Measurements from ENCODE around the gene MSRB3. TPM values are rescaled to one million over a fixed set of nuclear protein-coding genes. Genes with fewer than 3 reads are reported as not detected.

The MSRB3 gene
- total RNA-seq, 1 experiment from 2014 or later = 1.8 TPM

DNA sequence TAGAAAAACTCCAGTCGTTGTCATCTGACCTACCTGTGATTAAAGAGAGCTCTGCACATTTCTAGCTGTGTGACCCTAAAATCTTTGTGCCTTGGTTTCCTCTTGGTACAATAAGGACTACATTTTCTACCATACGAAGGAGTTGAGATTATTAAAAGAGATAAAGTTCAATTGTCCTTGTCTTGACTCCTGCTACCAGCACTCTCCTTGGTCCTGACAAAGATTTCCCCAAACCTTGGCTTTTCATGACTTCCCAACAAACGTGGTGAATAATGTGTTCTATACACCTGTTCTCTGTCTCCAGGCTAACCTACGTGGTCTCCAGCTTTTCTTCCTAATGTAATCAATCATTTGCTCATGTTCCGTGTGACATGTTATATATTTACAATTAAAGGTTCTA, 223.5 kb downstream of the MSRB3 start (continued):
- TF ChIP-seq, protein P1, sequence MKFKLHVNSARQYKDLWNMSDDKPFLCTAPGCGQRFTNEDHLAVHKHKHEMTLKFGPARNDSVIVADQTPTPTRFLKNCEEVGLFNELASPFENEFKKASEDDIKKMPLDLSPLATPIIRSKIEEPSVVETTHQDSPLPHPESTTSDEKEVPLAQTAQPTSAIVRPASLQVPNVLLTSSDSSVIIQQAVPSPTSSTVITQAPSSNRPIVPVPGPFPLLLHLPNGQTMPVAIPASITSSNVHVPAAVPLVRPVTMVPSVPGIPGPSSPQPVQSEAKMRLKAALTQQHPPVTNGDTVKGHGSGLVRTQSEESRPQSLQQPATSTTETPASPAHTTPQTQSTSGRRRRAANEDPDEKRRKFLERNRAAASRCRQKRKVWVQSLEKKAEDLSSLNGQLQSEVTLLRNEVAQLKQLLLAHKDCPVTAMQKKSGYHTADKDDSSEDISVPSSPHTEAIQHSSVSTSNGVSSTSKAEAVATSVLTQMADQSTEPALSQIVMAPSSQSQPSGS (CRISPR knock-in tag; IDR thresholded peaks at IDR 0.05; ENCODE audit: borderline replicate concordance, low read depth) = no peak
- TF ChIP-seq NFE2L1 (CRISPR knock-in tag; IDR thresholded peaks at IDR 0.05) = no peak
- no peak for TF ChIP-seq GABPB1 (CRISPR knock-in tag; IDR thresholded peaks at IDR 0.05)
- TF ChIP-seq, protein P2, sequence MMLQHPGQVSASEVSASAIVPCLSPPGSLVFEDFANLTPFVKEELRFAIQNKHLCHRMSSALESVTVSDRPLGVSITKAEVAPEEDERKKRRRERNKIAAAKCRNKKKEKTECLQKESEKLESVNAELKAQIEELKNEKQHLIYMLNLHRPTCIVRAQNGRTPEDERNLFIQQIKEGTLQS (CRISPR knock-in tag; conservative IDR thresholded peaks at IDR 0.05) = no peak
- TF ChIP-seq ZBTB21 (CRISPR knock-in tag; IDR thresholded peaks at IDR 0.05; ENCODE audit: borderline replicate concordance) = no peak
- no peak for TF ChIP-seq CREB1 (CRISPR knock-in tag; IDR thresholded peaks at IDR 0.05)
- no peak for TF ChIP-seq ZNF121 (CRISPR knock-in tag; IDR thresholded peaks at IDR 0.05)
- no peak for TF ChIP-seq ZNF138 (CRISPR knock-in tag; conservative IDR thresholded peaks at IDR 0.05)

DNA sequence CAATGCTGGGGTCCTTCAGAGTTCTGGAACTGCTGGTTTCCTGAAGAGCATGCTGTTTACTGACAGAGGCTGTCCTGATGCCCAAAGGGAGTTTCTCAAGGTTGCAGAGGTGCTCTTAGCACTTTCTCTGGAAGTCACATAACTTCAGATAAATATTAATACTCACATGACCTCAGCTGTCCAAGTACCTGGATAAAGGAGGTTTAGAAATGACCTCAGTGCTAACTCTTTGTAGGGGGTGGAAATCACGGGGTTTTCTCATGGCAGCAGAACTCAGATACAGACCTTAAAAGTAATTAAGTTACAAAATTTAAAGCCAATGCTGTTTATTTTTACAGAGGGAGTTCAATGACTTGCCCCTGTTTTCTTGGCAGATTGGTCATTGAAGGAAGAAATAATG, 225.9 kb downstream of the MSRB3 start:
- DNase-seq (ENCODE audit: low spot score) (no peak), ATAC-seq (no peak)
- H3K4me3 Mint-ChIP-seq = no peak overlapping the region
- 0 out of 2 replicates have a peak, but pooled peaks cover 3% of the 10 kb centered on the region for H3K4me1 Mint-ChIP-seq
- H3K36me3 Mint-ChIP-seq = no peaks in the 10 kb centered on the region
- no peaks in the 10 kb centered on the region for H3K9me3 Mint-ChIP-seq
- H3K27me3 Mint-ChIP-seq (ENCODE audit: low read depth) = peaks cover 7% of the 10 kb centered on the region; the same call in 1 of the 2 replicates
- ChIA-PET CTCF (no interaction called here), POLR2A (no interaction called here)
- TF ChIP-seq, protein P3, sequence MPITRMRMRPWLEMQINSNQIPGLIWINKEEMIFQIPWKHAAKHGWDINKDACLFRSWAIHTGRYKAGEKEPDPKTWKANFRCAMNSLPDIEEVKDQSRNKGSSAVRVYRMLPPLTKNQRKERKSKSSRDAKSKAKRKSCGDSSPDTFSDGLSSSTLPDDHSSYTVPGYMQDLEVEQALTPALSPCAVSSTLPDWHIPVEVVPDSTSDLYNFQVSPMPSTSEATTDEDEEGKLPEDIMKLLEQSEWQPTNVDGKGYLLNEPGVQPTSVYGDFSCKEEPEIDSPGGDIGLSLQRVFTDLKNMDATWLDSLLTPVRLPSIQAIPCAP (CRISPR knock-in tag; IDR thresholded peaks at IDR 0.05) = no peak
- no peak for TF ChIP-seq ZNF317 (CRISPR knock-in tag; IDR thresholded peaks at IDR 0.05; ENCODE audit: borderline replicate concordance, low read depth)
- no peak for TF ChIP-seq KAT7 (CRISPR knock-in tag; IDR thresholded peaks at IDR 0.05; ENCODE audit: borderline replicate concordance)
- TF ChIP-seq, protein P4, sequence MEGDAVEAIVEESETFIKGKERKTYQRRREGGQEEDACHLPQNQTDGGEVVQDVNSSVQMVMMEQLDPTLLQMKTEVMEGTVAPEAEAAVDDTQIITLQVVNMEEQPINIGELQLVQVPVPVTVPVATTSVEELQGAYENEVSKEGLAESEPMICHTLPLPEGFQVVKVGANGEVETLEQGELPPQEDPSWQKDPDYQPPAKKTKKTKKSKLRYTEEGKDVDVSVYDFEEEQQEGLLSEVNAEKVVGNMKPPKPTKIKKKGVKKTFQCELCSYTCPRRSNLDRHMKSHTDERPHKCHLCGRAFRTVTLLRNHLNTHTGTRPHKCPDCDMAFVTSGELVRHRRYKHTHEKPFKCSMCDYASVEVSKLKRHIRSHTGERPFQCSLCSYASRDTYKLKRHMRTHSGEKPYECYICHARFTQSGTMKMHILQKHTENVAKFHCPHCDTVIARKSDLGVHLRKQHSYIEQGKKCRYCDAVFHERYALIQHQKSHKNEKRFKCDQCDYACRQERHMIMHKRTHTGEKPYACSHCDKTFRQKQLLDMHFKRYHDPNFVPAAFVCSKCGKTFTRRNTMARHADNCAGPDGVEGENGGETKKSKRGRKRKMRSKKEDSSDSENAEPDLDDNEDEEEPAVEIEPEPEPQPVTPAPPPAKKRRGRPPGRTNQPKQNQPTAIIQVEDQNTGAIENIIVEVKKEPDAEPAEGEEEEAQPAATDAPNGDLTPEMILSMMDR (IDR thresholded peaks at IDR 0.05) = no peak
- no peak for TF ChIP-seq ZNF671 (CRISPR knock-in tag; IDR thresholded peaks at IDR 0.05)
- TF ChIP-seq, protein P5, sequence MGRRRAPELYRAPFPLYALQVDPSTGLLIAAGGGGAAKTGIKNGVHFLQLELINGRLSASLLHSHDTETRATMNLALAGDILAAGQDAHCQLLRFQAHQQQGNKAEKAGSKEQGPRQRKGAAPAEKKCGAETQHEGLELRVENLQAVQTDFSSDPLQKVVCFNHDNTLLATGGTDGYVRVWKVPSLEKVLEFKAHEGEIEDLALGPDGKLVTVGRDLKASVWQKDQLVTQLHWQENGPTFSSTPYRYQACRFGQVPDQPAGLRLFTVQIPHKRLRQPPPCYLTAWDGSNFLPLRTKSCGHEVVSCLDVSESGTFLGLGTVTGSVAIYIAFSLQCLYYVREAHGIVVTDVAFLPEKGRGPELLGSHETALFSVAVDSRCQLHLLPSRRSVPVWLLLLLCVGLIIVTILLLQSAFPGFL (CRISPR knock-in tag; IDR thresholded peaks at IDR 0.05; ENCODE audit: borderline replicate concordance) = no peak
- no peak for TF ChIP-seq ZNF416 (CRISPR knock-in tag; IDR thresholded peaks at IDR 0.05)
- H3K27ac Mint-ChIP-seq = no peak overlapping the region

DNA sequence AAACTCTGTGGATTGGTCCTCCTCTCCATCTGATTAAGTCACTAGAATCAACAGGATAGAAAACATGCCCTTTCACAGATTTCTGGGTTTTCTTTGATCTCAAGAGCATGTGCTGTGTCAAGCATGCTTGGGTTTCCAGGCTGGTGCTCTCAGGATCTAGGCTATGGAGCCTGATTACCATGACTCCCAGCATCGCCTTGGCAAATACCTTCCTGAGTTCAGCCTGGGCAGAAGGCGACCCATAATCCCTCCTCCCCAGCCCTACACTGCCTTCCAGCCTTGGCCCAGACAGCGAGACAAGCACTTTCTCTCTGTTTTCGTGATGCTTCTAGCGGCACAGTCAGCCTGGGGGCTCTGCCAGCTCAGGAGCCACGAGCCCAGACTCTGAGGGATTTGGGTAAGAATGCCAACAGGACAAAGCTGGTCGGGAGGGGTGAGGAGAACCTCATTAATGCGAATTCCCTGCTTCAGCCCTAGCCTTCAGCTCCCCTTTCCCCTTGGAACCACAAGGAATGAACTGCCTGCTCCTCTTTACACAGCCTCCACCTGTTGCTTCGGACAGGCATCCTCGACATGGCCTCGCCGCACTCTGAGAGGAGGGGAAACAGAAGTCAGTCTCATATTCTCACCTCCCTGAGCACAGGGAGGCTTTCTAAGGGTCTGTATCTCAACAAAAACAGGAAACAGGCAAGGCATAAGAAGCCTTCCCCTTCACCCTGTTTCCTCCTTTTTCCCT, 227.1 kb downstream of the MSRB3 start:
- no peaks in the 10 kb centered on the region for H3K36me3 Mint-ChIP-seq
- peaks cover 14% of the 10 kb centered on the region; the same call in 1 of the 2 replicates for H3K27me3 Mint-ChIP-seq (ENCODE audit: low read depth)
- H3K4me1 Mint-ChIP-seq = peaks cover 10% of the 10 kb centered on the region
- DNase-seq (ENCODE audit: low spot score) (no peak), ATAC-seq (peak; percentile 37)
- H3K4me3 Mint-ChIP-seq = no peak overlapping the region
- POLR2A ChIA-PET = no interaction called here
- CTCF ChIA-PET = no interaction called here
- no peaks in the 10 kb centered on the region for H3K9me3 Mint-ChIP-seq
- no peak overlapping the region for H3K27ac Mint-ChIP-seq
- TF ChIP-seq ZNF423 (CRISPR knock-in tag; IDR thresholded peaks at IDR 0.05) (no peak), ZNF219 (CRISPR knock-in tag; IDR thresholded peaks at IDR 0.05; ENCODE audit: borderline replicate concordance) (no peak), FOXK1 (CRISPR knock-in tag; IDR thresholded peaks at IDR 0.05) (no peak), FOXP1 (CRISPR knock-in tag; IDR thresholded peaks at IDR 0.05; ENCODE audit: borderline replicate concordance) (no peak), ZNF317 (CRISPR knock-in tag; IDR thresholded peaks at IDR 0.05; ENCODE audit: borderline replicate concordance, low read depth) (no peak), ZNF671 (CRISPR knock-in tag; IDR thresholded peaks at IDR 0.05) (no peak), ZNF396 (CRISPR knock-in tag; IDR thresholded peaks at IDR 0.05; ENCODE audit: borderline replicate concordance) (no peak), OVOL2 (CRISPR knock-in tag; IDR thresholded peaks at IDR 0.05; ENCODE audit: borderline replicate concordance) (no peak), SP1 (CRISPR knock-in tag; conservative IDR thresholded peaks at IDR 0.05) (no peak), RELA (CRISPR knock-in tag; IDR thresholded peaks at IDR 0.05; ENCODE audit: borderline replicate concordance) (no peak)
- TF ChIP-seq, protein P6, sequence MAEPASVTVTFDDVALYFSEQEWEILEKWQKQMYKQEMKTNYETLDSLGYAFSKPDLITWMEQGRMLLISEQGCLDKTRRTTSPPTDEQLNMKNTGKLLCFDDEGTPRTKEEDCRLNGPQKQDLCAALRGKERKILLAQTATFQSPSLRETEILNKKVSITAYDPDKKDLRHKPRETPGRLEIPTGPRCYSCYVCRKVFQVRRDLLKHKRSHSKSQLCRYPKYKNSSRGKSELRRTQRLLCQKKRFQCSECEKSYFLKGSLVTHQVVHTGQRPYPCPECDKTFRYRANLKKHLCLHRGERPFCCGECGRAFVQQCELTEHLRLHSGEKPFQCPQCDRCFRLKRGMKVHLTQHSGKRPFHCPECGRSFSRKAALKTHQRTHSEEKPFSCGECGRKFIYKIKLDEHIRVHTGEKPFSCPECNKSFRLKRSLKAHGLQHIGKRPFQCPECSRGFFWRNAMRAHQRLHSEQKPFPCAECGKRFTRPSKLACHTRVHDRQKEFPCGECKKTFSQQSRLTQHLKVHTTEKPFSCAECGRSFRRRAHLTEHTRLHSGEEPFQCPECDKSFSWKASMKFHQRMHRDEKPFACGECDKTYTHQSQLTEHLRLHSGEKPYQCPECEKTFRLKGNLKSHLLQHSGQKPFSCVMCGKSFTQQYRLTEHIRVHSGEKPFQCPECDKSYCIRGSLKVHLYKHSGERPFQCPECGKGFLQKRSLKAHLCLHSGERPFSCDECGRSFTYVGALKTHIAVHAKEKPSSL (CRISPR knock-in tag; conservative IDR thresholded peaks at IDR 0.05) = no peak
- TF ChIP-seq, protein P7, sequence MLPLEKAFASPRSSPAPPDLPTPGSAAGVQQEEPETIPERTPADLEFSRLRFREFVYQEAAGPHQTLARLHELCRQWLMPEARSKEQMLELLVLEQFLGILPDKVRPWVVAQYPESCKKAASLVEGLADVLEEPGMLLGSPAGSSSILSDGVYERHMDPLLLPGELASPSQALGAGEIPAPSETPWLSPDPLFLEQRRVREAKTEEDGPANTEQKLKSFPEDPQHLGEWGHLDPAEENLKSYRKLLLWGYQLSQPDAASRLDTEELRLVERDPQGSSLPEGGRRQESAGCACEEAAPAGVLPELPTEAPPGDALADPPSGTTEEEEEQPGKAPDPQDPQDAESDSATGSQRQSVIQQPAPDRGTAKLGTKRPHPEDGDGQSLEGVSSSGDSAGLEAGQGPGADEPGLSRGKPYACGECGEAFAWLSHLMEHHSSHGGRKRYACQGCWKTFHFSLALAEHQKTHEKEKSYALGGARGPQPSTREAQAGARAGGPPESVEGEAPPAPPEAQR (CRISPR knock-in tag; IDR thresholded peaks at IDR 0.05) = no peak
